Ishikawa (cell line): Measurements from ENCODE around the gene SEC24D.

Source experiments
- CEBPB ChIP-seq: IDR thresholded peaks from 2 replicates; pipeline ENCODE4 v1.6.1; 2012
- CREB1 ChIP-seq: IDR thresholded peaks from 2 replicates; pipeline ENCODE4 v1.6.1; 2012; ENCODE audit warnings: low read depth
- EGR1 ChIP-seq: IDR thresholded peaks from 2 replicates; pipeline ENCODE4 v1.6.1; 2012
- EP300 ChIP-seq: IDR thresholded peaks from 2 replicates; pipeline ENCODE4 v1.6.1; 2012; ENCODE audit warnings: borderline replicate concordance
- FOXM1 ChIP-seq: IDR thresholded peaks from 2 replicates; pipeline ENCODE4 v1.6.1; 2012; ENCODE audit warnings: low read depth, borderline replicate concordance
- NFIC ChIP-seq: IDR thresholded peaks from 2 replicates; pipeline ENCODE4 v1.6.1; 2012
- RAD21 ChIP-seq: IDR thresholded peaks from 2 replicates; pipeline ENCODE4 v1.6.1; 2012; ENCODE audit warnings: low read depth
- TAF1 ChIP-seq: IDR thresholded peaks from 2 replicates; pipeline ENCODE4 v1.6.1; 2012; ENCODE audit warnings: low read depth, mild to moderate bottlenecking
- TCF12 ChIP-seq: IDR thresholded peaks from 2 replicates; pipeline ENCODE4 v1.6.1; 2012; ENCODE audit warnings: low read depth
- TEAD4 ChIP-seq: IDR thresholded peaks from 2 replicates; pipeline ENCODE4 v1.6.1; 2012
- YY1 ChIP-seq: IDR thresholded peaks from 2 replicates; pipeline ENCODE4 v1.6.1; 2012; ENCODE audit warnings: low read depth
- ZBTB7A ChIP-seq: IDR thresholded peaks from 2 replicates; pipeline ENCODE4 v1.6.1; 2012; ENCODE audit warnings: low read depth
- TF ChIP-seq, protein P1 (sequence below): IDR thresholded peaks from 2 replicates; pipeline ENCODE4 v1.6.1; 2012; ENCODE audit warnings: low read depth, mild to moderate bottlenecking
- TF ChIP-seq, protein P2 (sequence below): IDR thresholded peaks from 2 replicates; pipeline ENCODE4 v1.6.1; 2012
- TF ChIP-seq, protein P3 (sequence below): IDR thresholded peaks from 2 replicates; pipeline ENCODE4 v1.6.1; 2012

SEC24D gene

DNA sequence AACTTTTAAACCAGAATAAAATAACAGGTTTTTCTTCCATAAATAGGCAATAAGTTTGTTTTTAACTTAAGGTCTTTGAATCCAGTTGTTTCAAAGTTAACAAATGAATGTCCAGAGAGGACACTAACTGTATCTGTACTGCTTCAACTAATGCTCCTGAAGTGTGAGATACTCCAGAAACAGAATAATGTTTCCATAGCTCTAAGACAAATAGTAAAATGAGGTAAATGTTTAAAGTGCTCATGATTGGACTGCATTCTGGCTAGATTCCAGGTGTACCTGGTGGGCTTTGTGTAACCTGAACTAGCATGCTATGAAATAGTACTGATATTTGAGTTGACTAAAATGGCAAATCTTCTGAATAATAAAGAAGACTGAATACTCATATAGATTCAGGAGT is 99.0 kb downstream of the SEC24D start:
- TF ChIP-seq, protein P1, sequence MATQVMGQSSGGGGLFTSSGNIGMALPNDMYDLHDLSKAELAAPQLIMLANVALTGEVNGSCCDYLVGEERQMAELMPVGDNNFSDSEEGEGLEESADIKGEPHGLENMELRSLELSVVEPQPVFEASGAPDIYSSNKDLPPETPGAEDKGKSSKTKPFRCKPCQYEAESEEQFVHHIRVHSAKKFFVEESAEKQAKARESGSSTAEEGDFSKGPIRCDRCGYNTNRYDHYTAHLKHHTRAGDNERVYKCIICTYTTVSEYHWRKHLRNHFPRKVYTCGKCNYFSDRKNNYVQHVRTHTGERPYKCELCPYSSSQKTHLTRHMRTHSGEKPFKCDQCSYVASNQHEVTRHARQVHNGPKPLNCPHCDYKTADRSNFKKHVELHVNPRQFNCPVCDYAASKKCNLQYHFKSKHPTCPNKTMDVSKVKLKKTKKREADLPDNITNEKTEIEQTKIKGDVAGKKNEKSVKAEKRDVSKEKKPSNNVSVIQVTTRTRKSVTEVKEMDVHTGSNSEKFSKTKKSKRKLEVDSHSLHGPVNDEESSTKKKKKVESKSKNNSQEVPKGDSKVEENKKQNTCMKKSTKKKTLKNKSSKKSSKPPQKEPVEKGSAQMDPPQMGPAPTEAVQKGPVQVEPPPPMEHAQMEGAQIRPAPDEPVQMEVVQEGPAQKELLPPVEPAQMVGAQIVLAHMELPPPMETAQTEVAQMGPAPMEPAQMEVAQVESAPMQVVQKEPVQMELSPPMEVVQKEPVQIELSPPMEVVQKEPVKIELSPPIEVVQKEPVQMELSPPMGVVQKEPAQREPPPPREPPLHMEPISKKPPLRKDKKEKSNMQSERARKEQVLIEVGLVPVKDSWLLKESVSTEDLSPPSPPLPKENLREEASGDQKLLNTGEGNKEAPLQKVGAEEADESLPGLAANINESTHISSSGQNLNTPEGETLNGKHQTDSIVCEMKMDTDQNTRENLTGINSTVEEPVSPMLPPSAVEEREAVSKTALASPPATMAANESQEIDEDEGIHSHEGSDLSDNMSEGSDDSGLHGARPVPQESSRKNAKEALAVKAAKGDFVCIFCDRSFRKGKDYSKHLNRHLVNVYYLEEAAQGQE, result no peak
- no peak for TF ChIP-seq EGR1
- TF ChIP-seq NFIC, result no peak
- TF ChIP-seq ZBTB7A, result no peak
- TF ChIP-seq TCF12, result no peak
- no peak for TF ChIP-seq EP300
- TF ChIP-seq, protein P2, sequence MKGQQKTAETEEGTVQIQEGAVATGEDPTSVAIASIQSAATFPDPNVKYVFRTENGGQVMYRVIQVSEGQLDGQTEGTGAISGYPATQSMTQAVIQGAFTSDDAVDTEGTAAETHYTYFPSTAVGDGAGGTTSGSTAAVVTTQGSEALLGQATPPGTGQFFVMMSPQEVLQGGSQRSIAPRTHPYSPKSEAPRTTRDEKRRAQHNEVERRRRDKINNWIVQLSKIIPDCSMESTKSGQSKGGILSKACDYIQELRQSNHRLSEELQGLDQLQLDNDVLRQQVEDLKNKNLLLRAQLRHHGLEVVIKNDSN, result no peak
- TF ChIP-seq TEAD4, result no peak
- TF ChIP-seq YY1, result no peak
- TF ChIP-seq, protein P3, sequence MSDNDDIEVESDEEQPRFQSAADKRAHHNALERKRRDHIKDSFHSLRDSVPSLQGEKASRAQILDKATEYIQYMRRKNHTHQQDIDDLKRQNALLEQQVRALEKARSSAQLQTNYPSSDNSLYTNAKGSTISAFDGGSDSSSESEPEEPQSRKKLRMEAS, result no peak
- TF ChIP-seq CEBPB, result no peak
- no peak for TF ChIP-seq RAD21

DNA sequence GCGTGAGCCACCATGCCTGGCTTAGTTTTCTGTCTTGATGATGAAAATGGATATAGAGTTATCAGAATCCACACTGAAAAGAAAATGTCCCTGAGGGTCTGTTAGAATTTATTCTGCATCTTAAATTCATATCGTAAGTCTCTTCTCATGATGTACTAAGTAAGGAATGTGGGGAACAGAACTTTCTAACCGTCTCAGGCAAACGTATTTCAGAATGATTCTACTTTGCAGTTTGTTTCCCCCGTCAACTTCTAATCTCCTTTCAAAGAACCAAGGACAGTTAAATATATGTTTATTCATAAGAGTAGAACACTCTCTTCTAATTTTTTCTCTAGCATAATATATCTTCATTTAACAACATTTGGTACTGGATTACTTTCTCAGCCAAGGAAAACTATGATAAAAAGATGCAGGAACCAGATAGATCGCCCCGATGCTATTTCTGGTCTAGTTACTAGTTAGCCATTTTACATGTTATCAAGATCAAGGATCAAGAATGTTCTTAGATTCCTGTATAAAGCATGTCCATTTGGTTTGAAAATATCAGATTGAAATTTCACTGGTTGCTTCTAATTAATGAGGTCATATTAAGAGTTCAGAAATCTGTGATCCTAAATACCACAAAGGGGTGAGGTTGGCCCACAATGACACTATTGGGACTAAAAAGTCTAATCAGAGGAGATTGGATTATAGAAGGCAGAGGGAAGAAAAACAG is 101.3 kb downstream of the SEC24D start:
- no peak for TF ChIP-seq YY1

DNA sequence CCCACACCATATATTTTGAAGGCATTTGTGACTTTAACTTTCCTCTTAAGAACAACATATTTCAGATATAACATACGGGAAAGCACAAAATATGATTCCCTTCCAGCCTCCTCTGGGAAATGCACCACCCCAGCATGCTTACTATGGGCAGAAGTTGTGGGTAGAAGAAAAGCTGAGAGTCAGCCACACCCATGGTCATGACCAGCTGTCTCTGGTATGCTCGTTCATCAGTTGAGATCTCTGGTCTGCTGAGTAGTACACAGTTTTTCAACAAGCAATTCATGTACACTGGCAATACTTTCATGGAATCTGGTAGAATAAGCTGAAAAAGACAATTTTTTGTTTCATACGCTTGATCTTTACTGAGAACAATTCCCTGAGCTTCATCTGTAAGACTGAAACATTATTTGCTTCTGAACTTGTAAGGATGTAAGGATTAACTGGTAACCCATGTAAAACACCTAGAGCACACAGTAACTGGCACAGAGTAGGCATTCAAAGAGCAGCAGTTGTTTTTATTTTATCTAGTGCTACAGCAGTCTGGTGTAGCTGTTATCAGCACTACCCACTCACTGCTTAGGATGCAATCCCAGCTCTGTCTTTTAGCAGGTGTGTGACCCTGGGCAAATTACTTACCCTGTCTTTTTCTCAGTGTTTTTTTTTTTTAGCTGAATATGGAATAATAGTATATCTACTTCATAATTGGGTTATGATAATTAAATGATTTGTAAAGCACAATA is 103.2 kb downstream of the SEC24D start:
- TF ChIP-seq NFIC (no peak), YY1 (no peak), EP300 (no peak), CEBPB (no peak), FOXM1 (no peak)
- TF ChIP-seq, protein P1, result no peak
- TF ChIP-seq, protein P2, result no peak

DNA sequence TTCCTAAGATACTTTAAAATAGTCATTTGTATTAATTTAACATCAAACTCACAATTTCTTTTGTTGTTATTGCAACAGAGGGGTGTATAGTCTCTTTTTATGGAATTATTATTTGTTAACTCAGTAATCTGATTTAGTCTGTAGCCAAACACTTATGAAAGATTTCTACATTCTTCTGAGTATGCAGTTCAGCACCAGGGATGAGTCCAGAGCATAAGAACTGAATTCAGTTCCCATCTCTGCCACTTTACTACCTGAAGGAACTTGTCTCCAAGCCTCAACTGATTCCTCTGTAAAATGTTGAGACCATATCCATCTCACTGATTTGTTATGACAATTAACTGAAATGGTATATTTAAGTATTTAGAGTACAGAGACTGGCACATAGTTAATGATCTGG is 105.2 kb downstream of the SEC24D start:
- TF ChIP-seq NFIC (no peak), TAF1 (no peak), TCF12 (no peak), EGR1 (no peak), YY1 (no peak), CREB1 (no peak), CEBPB (no peak), TEAD4 (no peak), ZBTB7A (no peak), FOXM1 (no peak), EP300 (no peak), RAD21 (no peak)
- TF ChIP-seq, protein P3, result no peak
- TF ChIP-seq, protein P2, result no peak
- TF ChIP-seq, protein P1, result no peak
